HL-60 (cell line): Measurements from ENCODE around the gene LTBP3.

Source experiments
- GABPA ChIP-seq: IDR thresholded peaks from 2 replicates; pipeline ENCODE4 v1.6.1; 2012; ENCODE audit warnings: low read depth
- POLR2AphosphoS5 ChIP-seq: IDR thresholded peaks from 2 replicates; pipeline ENCODE4 v1.6.1; 2012; ENCODE audit warnings: low read depth
- SPI1 ChIP-seq: IDR thresholded peaks from 2 replicates; pipeline ENCODE4 v1.6.1; 2012; ENCODE audit warnings: low read depth, mild to moderate bottlenecking, borderline replicate concordance
- TF ChIP-seq, protein P1 (sequence below): IDR thresholded peaks from one replicate; pipeline ENCODE4 v1.5.1; 2011; ENCODE audit warnings: low read length, control low read depth, inconsistent platforms; ENCODE audit not compliant: insufficient read depth
- TF ChIP-seq, protein P2 (sequence below): IDR thresholded peaks from 2 replicates; pipeline ENCODE4 v1.6.1; 2012; ENCODE audit warnings: low read depth; ENCODE audit not compliant: insufficient replicate concordance

DNA sequence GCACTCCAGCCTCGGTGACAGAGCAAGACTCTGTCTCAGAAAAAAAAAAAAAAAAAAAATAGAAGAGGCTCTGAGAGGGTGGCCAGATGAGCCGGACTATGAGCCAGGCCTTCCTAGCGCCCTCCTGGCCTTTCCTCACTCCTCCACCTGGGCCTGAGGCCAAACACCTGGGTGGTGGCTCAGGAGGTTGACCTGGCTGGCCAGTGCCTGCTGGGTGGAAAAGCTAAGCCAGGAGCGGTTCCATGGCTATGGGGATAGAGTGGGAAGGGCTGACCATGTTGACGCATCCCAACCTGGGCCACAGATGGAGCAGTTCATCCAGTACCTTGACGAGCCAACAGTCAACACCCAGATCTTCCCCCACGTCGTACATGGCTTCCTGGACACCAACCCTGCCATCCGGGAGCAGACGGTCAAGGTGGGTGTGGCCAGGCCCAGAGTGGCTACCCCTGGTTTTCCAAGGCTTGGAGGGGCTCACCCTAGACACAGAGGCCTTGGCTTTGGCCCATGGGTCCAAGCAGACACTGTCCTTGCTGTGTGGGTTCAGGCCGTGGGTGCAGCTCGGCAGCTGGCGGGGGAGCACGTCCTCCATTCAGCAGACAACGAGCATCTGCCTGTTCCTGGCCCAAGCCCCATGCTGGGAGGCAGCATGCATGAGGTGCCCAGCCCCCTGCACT is 25.6 kb downstream of the LTBP3 start:
- TF ChIP-seq, protein P1, sequence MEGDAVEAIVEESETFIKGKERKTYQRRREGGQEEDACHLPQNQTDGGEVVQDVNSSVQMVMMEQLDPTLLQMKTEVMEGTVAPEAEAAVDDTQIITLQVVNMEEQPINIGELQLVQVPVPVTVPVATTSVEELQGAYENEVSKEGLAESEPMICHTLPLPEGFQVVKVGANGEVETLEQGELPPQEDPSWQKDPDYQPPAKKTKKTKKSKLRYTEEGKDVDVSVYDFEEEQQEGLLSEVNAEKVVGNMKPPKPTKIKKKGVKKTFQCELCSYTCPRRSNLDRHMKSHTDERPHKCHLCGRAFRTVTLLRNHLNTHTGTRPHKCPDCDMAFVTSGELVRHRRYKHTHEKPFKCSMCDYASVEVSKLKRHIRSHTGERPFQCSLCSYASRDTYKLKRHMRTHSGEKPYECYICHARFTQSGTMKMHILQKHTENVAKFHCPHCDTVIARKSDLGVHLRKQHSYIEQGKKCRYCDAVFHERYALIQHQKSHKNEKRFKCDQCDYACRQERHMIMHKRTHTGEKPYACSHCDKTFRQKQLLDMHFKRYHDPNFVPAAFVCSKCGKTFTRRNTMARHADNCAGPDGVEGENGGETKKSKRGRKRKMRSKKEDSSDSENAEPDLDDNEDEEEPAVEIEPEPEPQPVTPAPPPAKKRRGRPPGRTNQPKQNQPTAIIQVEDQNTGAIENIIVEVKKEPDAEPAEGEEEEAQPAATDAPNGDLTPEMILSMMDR = no peak
- TF ChIP-seq POLR2AphosphoS5 = no peak
- no peak for TF ChIP-seq SPI1
- no peak for TF ChIP-seq GABPA
- TF ChIP-seq, protein P2, sequence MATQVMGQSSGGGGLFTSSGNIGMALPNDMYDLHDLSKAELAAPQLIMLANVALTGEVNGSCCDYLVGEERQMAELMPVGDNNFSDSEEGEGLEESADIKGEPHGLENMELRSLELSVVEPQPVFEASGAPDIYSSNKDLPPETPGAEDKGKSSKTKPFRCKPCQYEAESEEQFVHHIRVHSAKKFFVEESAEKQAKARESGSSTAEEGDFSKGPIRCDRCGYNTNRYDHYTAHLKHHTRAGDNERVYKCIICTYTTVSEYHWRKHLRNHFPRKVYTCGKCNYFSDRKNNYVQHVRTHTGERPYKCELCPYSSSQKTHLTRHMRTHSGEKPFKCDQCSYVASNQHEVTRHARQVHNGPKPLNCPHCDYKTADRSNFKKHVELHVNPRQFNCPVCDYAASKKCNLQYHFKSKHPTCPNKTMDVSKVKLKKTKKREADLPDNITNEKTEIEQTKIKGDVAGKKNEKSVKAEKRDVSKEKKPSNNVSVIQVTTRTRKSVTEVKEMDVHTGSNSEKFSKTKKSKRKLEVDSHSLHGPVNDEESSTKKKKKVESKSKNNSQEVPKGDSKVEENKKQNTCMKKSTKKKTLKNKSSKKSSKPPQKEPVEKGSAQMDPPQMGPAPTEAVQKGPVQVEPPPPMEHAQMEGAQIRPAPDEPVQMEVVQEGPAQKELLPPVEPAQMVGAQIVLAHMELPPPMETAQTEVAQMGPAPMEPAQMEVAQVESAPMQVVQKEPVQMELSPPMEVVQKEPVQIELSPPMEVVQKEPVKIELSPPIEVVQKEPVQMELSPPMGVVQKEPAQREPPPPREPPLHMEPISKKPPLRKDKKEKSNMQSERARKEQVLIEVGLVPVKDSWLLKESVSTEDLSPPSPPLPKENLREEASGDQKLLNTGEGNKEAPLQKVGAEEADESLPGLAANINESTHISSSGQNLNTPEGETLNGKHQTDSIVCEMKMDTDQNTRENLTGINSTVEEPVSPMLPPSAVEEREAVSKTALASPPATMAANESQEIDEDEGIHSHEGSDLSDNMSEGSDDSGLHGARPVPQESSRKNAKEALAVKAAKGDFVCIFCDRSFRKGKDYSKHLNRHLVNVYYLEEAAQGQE = no peak
